HCT116 (cell line): ENCODE measurements around the gene NT5C1A. TPM values are rescaled to one million over a fixed set of nuclear protein-coding genes. Genes with fewer than 3 reads are reported as not detected.
A peak's percentile ranks its signal among the peaks of the same experiment; 100 is the strongest.

Source experiments
- ATAC-seq: fragments of 200-7000 bp; cut with Tn5 transposase; 2 replicates; pipeline ENCODE4 v1.9.1; 2020; ENCODE audit warnings: mild to moderate bottlenecking, moderate library complexity
- BruUV-seq: library from RNA; stranded (reverse); fragments of 400-500 nt; replicated peaks from 2 replicates; lab custom pipeline; 2021; lab: Mats Ljungman, UMichigan
- CTCF ChIA-PET: fragments of 300-600 bp; sonication (Branson Sonifier 250); formaldehyde crosslinking; loops from one replicate; lab custom pipeline; 2021; ENCODE audit warnings: antibody characterized with exemption; lab: Charles Lee
- POLR2A ChIA-PET: fragments of 300-600, 350-600 bp; sonication (Branson Sonifier 250); formaldehyde crosslinking; loops from one replicate; lab custom pipeline; 2021; ENCODE audit warnings: antibody characterized with exemption; lab: Charles Lee
- RAD21 ChIA-PET, 2 experiments: fragments of 300-600 bp; sonication (Branson Sonifier 250); formaldehyde crosslinking; loops; one replicate each; lab custom pipeline; 2023; ENCODE audit warnings: low total read pairs in 2 of 2; ENCODE audit not compliant: uncharacterized antibody in 2 of 2, unreplicated experiment in 2 of 2, low non-redundant PET in 1 of 2; lab: Charles Lee
- DNase-seq: peaks from one replicate; pipeline ENCODE4 v3.0.0-alpha.2; 2010; ENCODE audit warnings: low read depth, low spot score
- H2AFZ ChIP-seq: fragments of 200-600 bp; shearing (Covaris generic), sonication (generic); 2 replicates; pipeline ENCODE4 v1.6.1; 2017; ENCODE audit warnings: low read depth, mixed run types, mixed read lengths, antibody characterized with exemption, low read length; ENCODE audit not compliant: poor library complexity, severe bottlenecking
- H3K27ac ChIP-seq: 2 replicates; pipeline ENCODE4 v1.5.1; 2012; ENCODE audit warnings: low read depth, low read length
- H3K27me3 ChIP-seq: fragments of 200-600 bp; sonication (generic); 2 replicates; pipeline ENCODE4 v1.6.1; 2016; ENCODE audit warnings: mixed run types, low read length, mixed read lengths; ENCODE audit not compliant: insufficient read depth
- H3K36me3 ChIP-seq, 2 experiments: fragments of 200-500 bp in 1 of 2; fragments of 200-600 bp in 1 of 2; sonication (Bioruptor generic) in 1 of 2; sonication (generic) in 1 of 2; 2 replicates each; pipeline versions ENCODE4 v1.5.1 to v1.6.1; 2014 to 2016; ENCODE audit warnings: low read length in 2 of 2, inconsistent platforms in 1 of 2, mixed read lengths in 1 of 2, mixed run types in 1 of 2; ENCODE audit not compliant: insufficient read depth in 2 of 2, control insufficient read depth in 1 of 2
- H3K4me1 ChIP-seq, 2 experiments: fragments of 200-600 bp in 1 of 2; sonication (generic) in 1 of 2; 2 replicates each; pipeline versions ENCODE4 v1.5.1 to v1.6.1; 2012 to 2017; ENCODE audit warnings: low read length in 2 of 2, inconsistent platforms in 1 of 2, mild to moderate bottlenecking in 1 of 2, mixed read lengths in 1 of 2, mixed run types in 1 of 2, moderate library complexity in 1 of 2; ENCODE audit not compliant: insufficient read depth in 2 of 2, control insufficient read depth in 1 of 2
- H3K4me2 ChIP-seq: fragments of 200-600 bp; sonication (generic); 2 replicates; pipeline ENCODE4 v1.6.1; 2017; ENCODE audit warnings: mixed run types, low read length, mixed read lengths
- H3K4me3 ChIP-seq, 2 experiments: fragments of 200-600 bp in 1 of 2; sonication (generic) in 1 of 2; replicated peaks in 1 of 2; 2 replicates each; pipeline ENCODE4 v1.5.1; 2011 to 2016; ENCODE audit warnings: low read length in 2 of 2, control low read depth in 1 of 2, low read depth in 1 of 2, mild to moderate bottlenecking in 1 of 2, mixed read lengths in 1 of 2, mixed run types in 1 of 2
- H3K79me2 ChIP-seq: fragments of 200-600 bp; sonication (generic); 2 replicates; pipeline ENCODE4 v1.6.1; 2017; ENCODE audit warnings: mild to moderate bottlenecking, mixed run types, low read length, moderate library complexity, mixed read lengths; ENCODE audit not compliant: insufficient read depth
- H3K9ac ChIP-seq: fragments of 200-600 bp; sonication (generic); 2 replicates; pipeline ENCODE4 v1.6.1; 2016; ENCODE audit warnings: low read length, mixed read lengths
- H3K9me2 ChIP-seq: fragments of 200-600 bp; sonication (generic), shearing (Covaris generic); 2 replicates; pipeline ENCODE4 v1.6.1; 2017; ENCODE audit warnings: mixed run types, mild to moderate bottlenecking, moderate library complexity; ENCODE audit not compliant: insufficient read depth
- H3K9me3 ChIP-seq, 2 experiments: fragments of 200-500 bp in 1 of 2; fragments of 200-600 bp in 1 of 2; sonication (Bioruptor generic) in 1 of 2; sonication (generic) in 1 of 2; 2 replicates each; pipeline ENCODE4 v1.6.1; 2014 to 2017; ENCODE audit warnings: low read length in 2 of 2, mixed read lengths in 2 of 2, inconsistent platforms in 1 of 2, low read depth in 1 of 2, mild to moderate bottlenecking in 1 of 2, mixed run types in 1 of 2, moderate library complexity in 1 of 2; ENCODE audit not compliant: control insufficient read depth in 1 of 2, insufficient read depth in 1 of 2
- H4K20me1 ChIP-seq: fragments of 200-600 bp; sonication (generic), shearing (Covaris generic); 2 replicates; pipeline ENCODE4 v1.6.1; 2017; ENCODE audit warnings: mixed run types, mild to moderate bottlenecking, moderate library complexity; ENCODE audit not compliant: insufficient read depth
- CBX3 ChIP-seq: IDR thresholded peaks from 2 replicates; pipeline ENCODE4 v1.6.1; 2012; ENCODE audit warnings: low read depth
- CEBPB ChIP-seq: IDR thresholded peaks from 2 replicates; pipeline ENCODE4 v1.6.1; 2012; ENCODE audit warnings: low read depth
- CTCF ChIP-seq, 3 experiments: fragments of 200-600 bp in 1 of 3; sonication (generic) in 1 of 3; IDR thresholded peaks in 2 of 3; conservative IDR thresholded peaks in 1 of 3; 2 replicates each; pipeline ENCODE4 v1.5.1; 2012 to 2017; ENCODE audit warnings: low read depth in 2 of 3, low read length in 2 of 3, antibody characterized with exemption in 1 of 3, borderline replicate concordance in 1 of 3, control low read depth in 1 of 3, mild to moderate bottlenecking in 1 of 3, mixed read lengths in 1 of 3, mixed run types in 1 of 3, moderate library complexity in 1 of 3; ENCODE audit not compliant: insufficient read depth in 1 of 3
- EGR1 ChIP-seq: IDR thresholded peaks from 2 replicates; pipeline ENCODE4 v1.6.1; 2012; ENCODE audit warnings: low read depth
- ELF1 ChIP-seq: IDR thresholded peaks from 2 replicates; pipeline ENCODE4 v1.6.1; 2012; ENCODE audit warnings: low read depth, borderline replicate concordance
- EZH2 ChIP-seq: fragments of 200-600 bp; sonication (generic); IDR thresholded peaks from 2 replicates; pipeline ENCODE4 v1.6.1; 2017; ENCODE audit warnings: antibody characterized with exemption, mixed run types
- FOSL1 ChIP-seq: IDR thresholded peaks from 2 replicates; pipeline ENCODE4 v1.6.1; 2012; ENCODE audit warnings: low read depth
- JUND ChIP-seq: IDR thresholded peaks from 2 replicates; pipeline ENCODE4 v1.6.1; 2012
- MAX ChIP-seq: IDR thresholded peaks from 2 replicates; pipeline ENCODE4 v1.6.1; 2012
- POLR2A ChIP-seq: IDR thresholded peaks from 2 replicates; pipeline ENCODE4 v1.7.0; 2011; ENCODE audit warnings: borderline replicate concordance; ENCODE audit not compliant: insufficient read depth, insufficient read length; ENCODE audit errors: extremely low read depth
- POLR2AphosphoS5 ChIP-seq: IDR thresholded peaks from 2 replicates; pipeline ENCODE4 v1.6.1; 2011; ENCODE audit warnings: mild to moderate bottlenecking, low read depth, low read length, moderate library complexity
- RAD21 ChIP-seq: IDR thresholded peaks from 2 replicates; pipeline ENCODE4 v1.6.1; 2012; ENCODE audit warnings: low read depth, mild to moderate bottlenecking
- SIN3A ChIP-seq: IDR thresholded peaks from 2 replicates; pipeline ENCODE4 v1.6.1; 2012; ENCODE audit warnings: low read depth
- SP1 ChIP-seq: IDR thresholded peaks from 2 replicates; pipeline ENCODE4 v1.6.1; 2012; ENCODE audit warnings: low read depth
- SRF ChIP-seq: IDR thresholded peaks from 2 replicates; pipeline ENCODE4 v1.6.1; 2012; ENCODE audit warnings: low read depth
- TCF7L2 ChIP-seq: IDR thresholded peaks from 2 replicates; pipeline ENCODE4 v1.7.0; 2011; ENCODE audit warnings: borderline replicate concordance, inconsistent platforms; ENCODE audit not compliant: insufficient read depth, insufficient read length; ENCODE audit errors: extremely low read depth
- YY1 ChIP-seq: IDR thresholded peaks from 2 replicates; pipeline ENCODE4 v1.6.1; 2011; ENCODE audit warnings: low read length, low read depth, moderate library complexity, mild to moderate bottlenecking; ENCODE audit not compliant: insufficient replicate concordance; ENCODE audit errors: extremely low read depth
- ZBTB33 ChIP-seq: IDR thresholded peaks from 2 replicates; pipeline ENCODE4 v1.6.1; 2011; ENCODE audit warnings: mild to moderate bottlenecking, low read length, moderate library complexity; ENCODE audit not compliant: insufficient replicate concordance; ENCODE audit errors: extremely low read depth
- ZFX ChIP-seq: fragments of 450-650 bp; IDR thresholded peaks from 2 replicates; pipeline ENCODE4 v1.6.1; 2017
- ZNF274 ChIP-seq: fragments of 200-500 bp; sonication (Bioruptor generic); IDR thresholded peaks from 2 replicates; pipeline ENCODE4 v1.6.1; 2014; ENCODE audit warnings: mild to moderate bottlenecking, low read depth, low read length, inconsistent platforms
- intact Hi-C: fragments of 100-400 bp; cut with micrococcal nuclease; formaldehyde crosslinking; loops from 2 replicates; pipeline ENCODE4 v1.10.0; 2022
- total RNA-seq: library from RNA; stranded (reverse); gene quantifications from one replicate; pipeline ENCODE4 v1.2.1, GENCODE V29; 2021; ENCODE audit not compliant: unreplicated experiment
- TF ChIP-seq, protein P1 (sequence below): IDR thresholded peaks from 2 replicates; pipeline ENCODE4 v1.6.1; 2012

The NT5C1A gene
- total RNA-seq, 1 experiment from 2014 or later, result not detected

- H3K4me3 ChIP-seq, result peak overlapping the region; percentile 28 to 32
- RAD21 ChIA-PET, result no interaction called here
- no TSS peak for BruUV-seq
- H3K36me3 ChIP-seq, result no peaks in the 10 kb centered on the region
- H3K27ac ChIP-seq, result peak overlapping the region; percentile 15; the same call in 1 of the 2 replicates
- no peaks in the 10 kb centered on the region for H3K9me2 ChIP-seq
- no peaks in the 10 kb centered on the region for H3K79me2 ChIP-seq
- H2AFZ ChIP-seq, result peak overlapping the region; percentile 90
- H3K9me3 ChIP-seq, result no peaks in the 10 kb centered on the region
- CTCF ChIA-PET, result interaction anchor here (1.0 to 2.6 kb wide), 6 partner anchors 28 to 511 kb away, joined by 3 to 9 read pairs (median 3); no protein-coding TSS in a partner anchor
- peak overlapping the region; percentile 70 for H3K4me2 ChIP-seq
- no peak for TF ChIP-seq ELF1
- TF ChIP-seq POLR2AphosphoS5, result peak; percentile 54
- TF ChIP-seq TCF7L2, result no peak
- no peak for TF ChIP-seq CEBPB
- peak; percentile 77 to 95 (median 93) for TF ChIP-seq CTCF (IDR thresholded peaks at IDR 0.05 in 2 of 3, conservative IDR thresholded peaks at IDR 0.05 in 1 of 3; ENCODE audit: borderline replicate concordance in 1 of 3, insufficient read depth in 1 of 3, low read depth in 2 of 3, low read length in 2 of 3)
- TF ChIP-seq SIN3A, result no peak
- TF ChIP-seq SP1, result no peak
- TF ChIP-seq, protein P1, sequence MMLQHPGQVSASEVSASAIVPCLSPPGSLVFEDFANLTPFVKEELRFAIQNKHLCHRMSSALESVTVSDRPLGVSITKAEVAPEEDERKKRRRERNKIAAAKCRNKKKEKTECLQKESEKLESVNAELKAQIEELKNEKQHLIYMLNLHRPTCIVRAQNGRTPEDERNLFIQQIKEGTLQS, result no peak
- peak; percentile 46 for TF ChIP-seq RAD21
- no peak for TF ChIP-seq EGR1
- no peak for TF ChIP-seq EZH2
- TF ChIP-seq POLR2A, result peak; percentile 59
- no peak for TF ChIP-seq SRF
- TF ChIP-seq ZNF274, result no peak
- TF ChIP-seq FOSL1, result no peak
- peak; percentile 52 for TF ChIP-seq YY1
- 0 out of 2 replicates have a peak, but pooled peaks have one; percentile 20 for TF ChIP-seq CBX3
- TF ChIP-seq ZBTB33, result no peak
- TF ChIP-seq JUND, result no peak
- no peak for TF ChIP-seq ZFX
- no peak for TF ChIP-seq MAX
- TF ChIP-seq, all 23 proteins: peak for 6
- Histone ChIP-seq H4K20me1 (no peaks in the 10 kb centered on the region), H3K9ac (peak overlapping the region; percentile 36; the same call in 1 of the 2 replicates), H3K27me3 (no peaks in the 10 kb centered on the region), H3K4me1 (peaks cover 2 to 18% of the 10 kb centered on the region in 2 experiments; a peak in 3 of 4 replicates)
- ATAC-seq (peak; percentile 91), DNase-seq (peak; percentile 50)
- intact Hi-C loops, result loop anchor here (5.0 to 10.0 kb wide), 2 partner anchors 185 to 293 kb away; partner anchors contain the start of gene MYCL
- POLR2A ChIA-PET, result no interaction called here
Observed at GRCh38 chr1:39609618-39610331, 62.1 kb downstream of the NT5C1A start.
